IPS-18a (cell line): ENCODE data around the gene BABAM2.

ENCODE experiments used
- H3K27ac ChIP-seq: one replicate; pipeline ENCODE4 v1.5.1; 2013; ENCODE audit warnings: low read length
- H3K27me3 ChIP-seq: one replicate; pipeline ENCODE4 v1.6.1; 2013; ENCODE audit warnings: mild to moderate bottlenecking, low read length; ENCODE audit not compliant: control insufficient read depth, insufficient read depth
- H3K36me3 ChIP-seq: one replicate; pipeline ENCODE4 v1.6.1; 2013; ENCODE audit warnings: low read depth, low read length; ENCODE audit not compliant: control insufficient read depth
- H3K4me1 ChIP-seq: one replicate; pipeline ENCODE4 v1.6.1; 2013; ENCODE audit warnings: low read depth, low read length; ENCODE audit not compliant: control insufficient read depth
- H3K4me3 ChIP-seq: one replicate; pipeline ENCODE4 v1.5.1; 2013; ENCODE audit warnings: low read length
- H3K9ac ChIP-seq: one replicate; pipeline ENCODE4 v1.6.1; 2013; ENCODE audit warnings: mild to moderate bottlenecking, low read length, moderate library complexity
- H3K9me3 ChIP-seq: one replicate; pipeline ENCODE4 v1.6.1; 2013; ENCODE audit warnings: low read depth, low read length; ENCODE audit not compliant: control insufficient read depth

Gene BABAM2

DNA sequence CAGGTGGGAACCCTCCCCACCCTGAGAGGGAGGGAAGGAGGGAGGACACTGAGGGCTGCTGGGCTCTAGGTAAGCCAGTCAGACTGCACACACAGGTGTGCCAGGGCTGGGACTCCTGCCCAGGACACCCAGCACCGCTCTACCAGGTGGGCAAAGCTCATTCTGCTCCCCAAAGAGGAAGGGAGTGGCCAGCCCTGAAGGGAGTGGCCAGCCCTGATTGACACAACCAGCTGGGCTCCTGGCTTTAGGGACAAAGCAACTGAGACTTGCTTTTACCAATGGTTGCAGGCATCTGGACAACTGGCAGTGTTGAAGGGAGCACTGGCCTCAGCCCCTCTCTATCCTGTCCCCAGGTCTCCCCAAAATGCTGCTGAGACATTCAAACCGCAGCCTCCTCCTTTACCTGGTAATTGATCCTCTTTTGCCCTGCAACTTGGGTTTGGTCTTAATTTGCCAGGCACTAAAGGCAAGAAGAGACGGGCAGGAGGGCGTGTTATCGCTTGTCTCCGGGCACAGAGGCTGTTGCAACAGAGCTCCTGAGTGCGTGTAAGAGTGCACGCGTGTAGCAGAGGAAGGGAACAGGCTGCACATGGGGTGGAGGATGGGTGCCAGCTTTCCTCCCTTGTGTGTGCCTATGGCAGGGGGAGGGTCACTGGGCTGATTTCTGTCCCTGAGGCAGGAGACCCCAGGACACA, 487.6 kb downstream of the BABAM2 start:
- H3K4me1 ChIP-seq, result peaks cover 2% of the 10 kb centered on the region
- H3K27ac ChIP-seq, result no peak overlapping the region
- H3K4me3 ChIP-seq, result no peak overlapping the region
- no peak overlapping the region for H3K9ac ChIP-seq
- H3K9me3 ChIP-seq, result no peaks in the 10 kb centered on the region
- H3K27me3 ChIP-seq, result peaks cover 16% of the 10 kb centered on the region
- H3K36me3 ChIP-seq, result no peaks in the 10 kb centered on the region

DNA sequence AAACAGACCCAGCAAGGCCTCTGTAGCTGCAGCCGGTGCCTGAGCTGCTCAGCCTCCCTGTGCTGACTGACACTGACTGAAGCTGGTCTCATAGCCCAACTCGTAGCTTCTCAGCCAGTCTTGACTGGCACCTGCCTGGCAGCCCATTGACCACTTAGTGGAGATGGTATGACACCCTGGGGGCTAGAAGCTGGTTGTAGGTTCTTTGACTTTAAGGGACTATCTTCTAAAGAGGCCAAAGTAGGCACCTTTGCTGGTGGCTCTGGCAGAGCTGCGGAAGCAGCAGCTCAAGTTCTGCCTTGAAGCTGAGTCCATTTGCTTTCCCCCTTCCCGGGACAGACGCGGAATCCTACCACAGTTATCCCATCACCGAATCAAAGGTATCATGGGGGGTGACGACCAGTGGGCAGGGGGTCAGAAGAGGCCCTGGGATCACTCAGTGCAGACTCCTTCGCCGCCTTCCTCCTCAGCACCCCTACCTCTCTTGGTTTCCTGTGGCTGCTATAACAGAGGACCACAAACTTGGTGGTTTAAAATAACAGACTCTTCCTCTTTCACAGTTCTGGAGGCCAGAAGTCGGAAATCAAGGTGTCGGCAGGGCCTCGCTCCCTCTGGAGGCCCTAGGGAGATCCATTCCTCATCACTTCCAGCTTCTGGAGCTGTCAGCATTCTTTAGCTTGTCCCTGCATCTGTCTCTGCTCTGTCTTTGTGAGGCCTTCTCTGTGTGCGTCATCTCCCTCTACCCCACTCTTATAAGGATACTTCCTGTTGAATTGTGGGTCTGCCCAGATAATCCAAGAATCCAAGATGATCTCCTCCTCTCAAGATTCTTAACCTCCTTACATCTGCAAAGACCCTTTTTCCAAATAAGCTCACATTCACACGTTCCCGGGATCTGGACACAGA, 488.4 kb downstream of the BABAM2 start:
- Histone ChIP-seq H3K4me3 (no peak overlapping the region), H3K9me3 (no peaks in the 10 kb centered on the region), H3K27ac (no peak overlapping the region), H3K27me3 (peaks cover 16% of the 10 kb centered on the region), H3K36me3 (no peaks in the 10 kb centered on the region), H3K4me1 (peaks cover 2% of the 10 kb centered on the region), H3K9ac (no peak overlapping the region)

DNA sequence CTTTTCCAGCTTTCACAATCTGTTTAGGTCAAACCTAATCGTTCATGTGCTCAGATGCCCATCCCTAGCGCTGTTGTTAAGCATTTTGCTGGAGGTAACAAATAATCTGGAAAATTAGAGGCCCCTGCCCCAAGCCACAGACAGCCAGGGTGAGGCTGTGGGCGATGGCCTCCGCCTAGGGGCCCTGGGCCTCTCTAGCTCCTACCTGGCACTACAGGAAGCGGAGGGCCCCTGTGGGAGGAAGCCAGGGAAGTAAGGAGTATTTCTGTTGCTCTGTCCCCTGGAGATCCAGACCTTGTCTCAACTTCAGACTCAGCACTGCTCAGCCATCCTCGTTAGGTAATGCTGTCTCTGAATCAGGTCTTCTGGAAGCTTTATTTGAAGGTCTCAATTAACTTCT, 489.7 kb downstream of the BABAM2 start:
- Histone ChIP-seq H3K27me3 (peaks cover 16% of the 10 kb centered on the region), H3K4me3 (no peak overlapping the region), H3K36me3 (no peaks in the 10 kb centered on the region), H3K4me1 (peaks cover 2% of the 10 kb centered on the region), H3K27ac (no peak overlapping the region), H3K9me3 (no peaks in the 10 kb centered on the region), H3K9ac (no peak overlapping the region)

DNA sequence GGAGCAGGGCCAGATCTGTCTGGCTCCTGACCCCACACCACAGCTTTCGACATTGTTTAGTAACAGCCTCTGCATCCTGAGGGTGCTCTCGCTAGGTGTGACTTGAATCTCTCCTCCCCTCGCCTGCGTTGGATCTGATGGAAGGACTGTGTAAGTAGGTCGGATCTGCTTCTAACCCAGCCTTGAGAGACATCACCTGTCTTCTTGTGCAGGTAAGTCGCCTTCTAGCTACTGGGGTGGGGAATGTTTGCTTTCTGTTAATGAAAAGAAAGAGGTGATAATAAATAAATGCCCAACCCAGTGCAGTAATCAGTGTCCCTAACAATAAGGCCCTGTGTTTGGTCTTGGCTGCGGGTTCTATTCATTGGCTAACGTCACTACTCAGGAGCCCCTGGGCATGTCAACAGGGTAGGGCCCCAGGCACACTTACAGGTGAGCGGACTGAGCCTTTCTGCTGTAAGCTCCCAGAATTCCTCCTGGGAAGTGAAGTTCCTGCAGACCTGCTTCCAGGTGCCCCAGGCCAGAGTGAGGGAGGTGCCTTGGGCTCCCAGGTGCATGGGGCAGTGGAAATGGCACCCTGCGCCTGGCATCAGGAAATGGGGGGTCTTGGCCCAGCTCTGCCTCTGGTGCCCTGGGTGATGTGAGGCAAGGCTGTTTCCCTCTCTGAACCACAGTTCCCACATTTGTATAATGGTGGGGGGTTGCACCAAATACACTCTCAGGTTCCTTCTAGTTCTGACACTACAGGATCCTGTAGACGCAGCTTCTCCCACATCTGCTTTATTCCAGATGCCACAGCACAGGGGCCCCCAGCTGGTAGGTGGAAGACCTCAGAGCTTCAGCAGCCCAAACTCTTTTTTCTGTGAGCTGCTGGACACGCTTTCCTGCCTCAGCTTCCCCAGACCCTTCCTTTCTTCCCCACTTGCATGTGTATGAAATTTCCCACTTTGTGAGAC, 491.0 kb downstream of the BABAM2 start:
- peaks cover 16% of the 10 kb centered on the region for H3K27me3 ChIP-seq
- H3K27ac ChIP-seq, result no peak overlapping the region
- no peak overlapping the region for H3K9ac ChIP-seq
- peaks cover 2% of the 10 kb centered on the region for H3K4me1 ChIP-seq
- H3K36me3 ChIP-seq, result no peaks in the 10 kb centered on the region
- no peak overlapping the region for H3K4me3 ChIP-seq
- no peaks in the 10 kb centered on the region for H3K9me3 ChIP-seq

DNA sequence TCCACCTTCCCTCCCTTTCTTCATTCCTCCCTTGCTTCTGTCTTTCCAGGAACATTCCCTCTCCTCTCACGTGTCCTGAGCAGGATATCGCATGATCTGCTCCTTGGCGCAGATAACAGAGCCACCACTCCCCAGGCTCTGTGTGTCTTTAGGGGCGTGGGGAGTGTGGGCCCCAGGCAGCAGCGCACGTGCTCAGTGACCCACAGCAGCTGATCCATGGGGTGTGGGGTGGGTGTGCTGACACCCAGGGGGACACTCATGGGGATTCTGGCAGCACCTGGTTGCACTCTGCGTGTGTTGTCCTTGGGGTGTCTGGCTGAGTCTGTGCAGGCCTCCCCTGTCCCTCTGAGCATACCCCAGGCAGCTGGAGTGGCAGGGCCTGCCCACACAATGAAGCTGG, 492.2 kb downstream of the BABAM2 start:
- no peaks in the 10 kb centered on the region for H3K9me3 ChIP-seq
- H3K9ac ChIP-seq, result no peak overlapping the region
- H3K36me3 ChIP-seq, result no peaks in the 10 kb centered on the region
- H3K27ac ChIP-seq, result no peak overlapping the region
- H3K27me3 ChIP-seq, result peaks cover 22% of the 10 kb centered on the region
- H3K4me1 ChIP-seq, result peaks cover 2% of the 10 kb centered on the region
- H3K4me3 ChIP-seq, result no peak overlapping the region

DNA sequence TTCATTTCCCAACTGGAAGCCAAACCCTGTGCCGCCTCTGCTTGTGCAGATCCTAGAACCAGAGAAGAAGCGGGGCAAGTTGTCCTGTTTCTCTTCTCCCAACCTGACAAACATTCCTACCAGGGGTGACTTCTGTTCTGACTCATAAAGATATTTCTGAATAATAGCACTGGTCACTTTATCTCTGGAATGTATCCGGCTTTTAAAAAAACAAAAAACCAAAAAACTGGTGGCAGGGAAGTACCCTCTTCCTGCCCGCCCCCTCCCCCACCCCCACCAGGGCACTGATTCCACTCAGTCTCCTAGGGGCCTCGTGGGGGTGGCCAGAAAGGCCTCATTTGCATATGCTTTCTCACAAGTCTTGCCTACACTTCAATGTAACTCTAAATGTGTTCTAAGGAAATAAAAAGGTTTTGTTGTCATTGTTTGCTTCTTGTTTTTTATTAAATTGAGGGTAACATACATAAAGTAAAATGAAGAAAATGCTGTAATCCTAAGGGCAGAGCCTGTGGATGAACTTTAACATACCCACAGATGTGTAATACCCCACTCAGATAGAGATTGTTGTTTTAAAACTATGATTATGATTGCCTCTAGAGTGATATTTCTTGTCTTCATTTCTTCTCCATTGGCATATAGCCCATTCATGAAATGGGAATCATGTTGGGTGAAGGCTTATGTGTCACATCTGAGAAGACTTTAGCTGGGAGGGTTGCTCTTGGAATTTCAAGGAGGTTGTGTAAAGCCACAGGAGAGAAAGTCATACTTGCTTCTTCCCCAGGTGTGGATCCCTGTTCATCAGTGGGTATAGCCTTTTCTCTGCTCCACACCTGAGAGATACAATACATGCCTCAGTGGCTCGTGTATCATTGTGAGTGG, 496.8 kb downstream of the BABAM2 start:
- no peak overlapping the region for H3K9ac ChIP-seq
- peaks cover 44% of the 10 kb centered on the region for H3K27me3 ChIP-seq
- peaks cover 13% of the 10 kb centered on the region for H3K4me1 ChIP-seq
- no peak overlapping the region for H3K27ac ChIP-seq
- H3K4me3 ChIP-seq, result no peak overlapping the region
- H3K9me3 ChIP-seq, result no peaks in the 10 kb centered on the region
- H3K36me3 ChIP-seq, result no peaks in the 10 kb centered on the region
